DND-41 (cell line): ENCODE data around the gene MAP3K5.

ENCODE experiments used
- ATAC-seq: fragments of 200-7000 bp; cut with Tn5 transposase; 3 replicates; pipeline ENCODE4 v1.9.1; 2021; ENCODE audit warnings: low read depth; ENCODE audit not compliant: insufficient read depth
- DNase-seq: peaks from one replicate; pipeline ENCODE4 v3.0.0-alpha.2; 2020
- H2AFZ ChIP-seq: 2 replicates; pipeline ENCODE4 v1.6.0; 2012; ENCODE audit warnings: low read depth, low read length
- H3K27ac ChIP-seq: 2 replicates; pipeline ENCODE4 v1.5.1; 2012; ENCODE audit warnings: low read length, inconsistent platforms
- H3K27me3 ChIP-seq: fragments of 200-600 bp; sonication (generic); 2 replicates; pipeline ENCODE4 v1.6.0; 2012; ENCODE audit warnings: low read length, mild to moderate bottlenecking, inconsistent platforms; ENCODE audit not compliant: insufficient read depth, poor library complexity
- H3K36me3 ChIP-seq: 2 replicates; pipeline ENCODE4 v1.5.1; 2012; ENCODE audit warnings: low read length, inconsistent platforms; ENCODE audit not compliant: insufficient read depth
- H3K4me1 ChIP-seq: 2 replicates; pipeline ENCODE4 v1.5.1; 2012; ENCODE audit warnings: mild to moderate bottlenecking, low read length; ENCODE audit not compliant: insufficient read depth
- H3K4me2 ChIP-seq: 2 replicates; pipeline ENCODE4 v1.6.0; 2012; ENCODE audit warnings: mild to moderate bottlenecking, moderate library complexity, low read length, inconsistent platforms; ENCODE audit not compliant: insufficient read depth
- H3K4me3 ChIP-seq, 2 experiments: fragments of 200-600 bp in 1 of 2; shearing (Covaris generic) in 1 of 2; 2 replicates each; pipeline ENCODE4 v1.5.1; 2012 to 2016; ENCODE audit warnings: inconsistent platforms in 2 of 2, low read length in 2 of 2, mild to moderate bottlenecking in 2 of 2, low read depth in 1 of 2, moderate library complexity in 1 of 2
- H3K79me2 ChIP-seq: 2 replicates; pipeline ENCODE4 v1.6.0; 2012; ENCODE audit warnings: low read length, inconsistent platforms; ENCODE audit not compliant: insufficient read depth
- H3K9ac ChIP-seq: 2 replicates; pipeline ENCODE4 v1.6.0; 2012; ENCODE audit warnings: low read depth, mild to moderate bottlenecking, inconsistent platforms, low read length, moderate library complexity
- H3K9me3 ChIP-seq: 2 replicates; pipeline ENCODE4 v1.5.1; 2012; ENCODE audit warnings: low read length, moderate library complexity, mild to moderate bottlenecking, inconsistent platforms; ENCODE audit not compliant: insufficient read depth, severe bottlenecking
- H4K20me1 ChIP-seq: 2 replicates; pipeline ENCODE4 v1.6.0; 2012; ENCODE audit warnings: low read length; ENCODE audit not compliant: insufficient read depth
- EZH2 ChIP-seq: IDR thresholded peaks from 3 replicates; pipeline ENCODE4 v1.6.1; 2012; ENCODE audit warnings: borderline replicate concordance, low read depth, mild to moderate bottlenecking, moderate library complexity, low read length, inconsistent platforms; ENCODE audit not compliant: severe bottlenecking
- TF ChIP-seq, protein P1 (sequence below): IDR thresholded peaks from 2 replicates; pipeline ENCODE4 v1.5.1; 2012; ENCODE audit warnings: borderline replicate concordance, low read length, moderate library complexity, mild to moderate bottlenecking; ENCODE audit not compliant: poor library complexity, severe bottlenecking; ENCODE audit errors: extremely low read depth

Gene MAP3K5

GRCh38 chr6:136521911-136522310 lies 270.4 kb downstream of the MAP3K5 start:
- no peak for DNase-seq
- Histone ChIP-seq H3K4me1 (no peaks in the 10 kb centered on the region; the same call in 1 of the 2 replicates), H3K27me3 (peaks cover 28% of the 10 kb centered on the region), H4K20me1 (peaks cover 2% of the 10 kb centered on the region; the same call in 1 of the 2 replicates), H2AFZ (no peak overlapping the region), H3K4me2 (no peak overlapping the region), H3K27ac (no peak overlapping the region), H3K9ac (no peak overlapping the region), H3K36me3 (no peaks in the 10 kb centered on the region), H3K4me3 (no peak overlapping the region), H3K9me3 (no peaks in the 10 kb centered on the region), H3K79me2 (no peaks in the 10 kb centered on the region)
- TF ChIP-seq, protein P1, sequence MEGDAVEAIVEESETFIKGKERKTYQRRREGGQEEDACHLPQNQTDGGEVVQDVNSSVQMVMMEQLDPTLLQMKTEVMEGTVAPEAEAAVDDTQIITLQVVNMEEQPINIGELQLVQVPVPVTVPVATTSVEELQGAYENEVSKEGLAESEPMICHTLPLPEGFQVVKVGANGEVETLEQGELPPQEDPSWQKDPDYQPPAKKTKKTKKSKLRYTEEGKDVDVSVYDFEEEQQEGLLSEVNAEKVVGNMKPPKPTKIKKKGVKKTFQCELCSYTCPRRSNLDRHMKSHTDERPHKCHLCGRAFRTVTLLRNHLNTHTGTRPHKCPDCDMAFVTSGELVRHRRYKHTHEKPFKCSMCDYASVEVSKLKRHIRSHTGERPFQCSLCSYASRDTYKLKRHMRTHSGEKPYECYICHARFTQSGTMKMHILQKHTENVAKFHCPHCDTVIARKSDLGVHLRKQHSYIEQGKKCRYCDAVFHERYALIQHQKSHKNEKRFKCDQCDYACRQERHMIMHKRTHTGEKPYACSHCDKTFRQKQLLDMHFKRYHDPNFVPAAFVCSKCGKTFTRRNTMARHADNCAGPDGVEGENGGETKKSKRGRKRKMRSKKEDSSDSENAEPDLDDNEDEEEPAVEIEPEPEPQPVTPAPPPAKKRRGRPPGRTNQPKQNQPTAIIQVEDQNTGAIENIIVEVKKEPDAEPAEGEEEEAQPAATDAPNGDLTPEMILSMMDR = no peak
- no peak for ATAC-seq

- no peak for DNase-seq
- no peak overlapping the region for H3K4me2 ChIP-seq
- no peaks in the 10 kb centered on the region for H3K9me3 ChIP-seq
- H4K20me1 ChIP-seq = peaks cover 2% of the 10 kb centered on the region; the same call in 1 of the 2 replicates
- ATAC-seq = no peak
- H3K4me3 ChIP-seq = no peak overlapping the region
- no peak overlapping the region for H3K9ac ChIP-seq
- no peaks in the 10 kb centered on the region for H3K79me2 ChIP-seq
- H3K27me3 ChIP-seq = peaks cover 24% of the 10 kb centered on the region
- H2AFZ ChIP-seq = no peak overlapping the region
- no peaks in the 10 kb centered on the region; the same call in 1 of the 2 replicates for H3K4me1 ChIP-seq
- no peaks in the 10 kb centered on the region for H3K36me3 ChIP-seq
- H3K27ac ChIP-seq = no peak overlapping the region
- TF ChIP-seq, protein P1 = no peak
- TF ChIP-seq EZH2 = no peak
Measured at GRCh38 chr6:136521427-136521826, 270.9 kb downstream of the MAP3K5 start.

GRCh38 chr6:136520517-136520916 lies 271.8 kb downstream of the MAP3K5 start:
- Histone ChIP-seq H3K9me3 (no peaks in the 10 kb centered on the region), H3K27ac (no peak overlapping the region), H3K4me2 (no peak overlapping the region), H3K4me1 (no peaks in the 10 kb centered on the region), H3K79me2 (no peaks in the 10 kb centered on the region), H2AFZ (no peak overlapping the region), H4K20me1 (peaks cover 2% of the 10 kb centered on the region; the same call in 1 of the 2 replicates), H3K9ac (no peak overlapping the region), H3K36me3 (no peaks in the 10 kb centered on the region), H3K27me3 (peaks cover 14% of the 10 kb centered on the region), H3K4me3 (no peak overlapping the region)
- ATAC-seq = no peak
- no peak for DNase-seq
- no peak for TF ChIP-seq EZH2
- TF ChIP-seq, protein P1 = no peak

DNA sequence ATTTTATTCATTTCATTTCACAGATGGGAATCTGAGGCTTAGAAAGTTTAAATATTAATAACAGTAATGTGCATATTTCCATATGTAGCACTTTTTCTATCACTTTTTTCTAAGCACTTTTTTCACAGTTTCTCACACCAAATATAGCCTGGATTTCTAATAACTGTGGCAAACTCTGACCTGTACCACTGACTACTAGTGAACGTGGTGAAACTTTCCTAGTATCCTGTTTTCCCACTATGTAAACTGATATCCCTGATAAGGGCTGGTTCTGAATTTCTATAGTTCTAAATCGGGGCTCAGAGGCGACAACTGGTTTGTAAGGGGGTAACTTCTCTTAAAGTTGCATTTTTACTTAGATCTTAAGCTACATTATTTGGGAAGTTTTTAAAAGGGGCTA lies 274.7 kb downstream of the MAP3K5 start:
- no peak overlapping the region for H2AFZ ChIP-seq
- H3K27ac ChIP-seq = no peak overlapping the region

More for the DNA sequence above, 274.7 kb downstream of the MAP3K5 start:
- Histone ChIP-seq H3K27me3 (peaks cover 12% of the 10 kb centered on the region), H3K79me2 (no peaks in the 10 kb centered on the region), H4K20me1 (peaks cover 2% of the 10 kb centered on the region; the same call in 1 of the 2 replicates), H3K9ac (no peak overlapping the region), H3K4me1 (no peaks in the 10 kb centered on the region), H3K4me3 (no peak overlapping the region), H3K36me3 (no peaks in the 10 kb centered on the region), H3K4me2 (no peak overlapping the region), H3K9me3 (no peaks in the 10 kb centered on the region)
- TF ChIP-seq, protein P1 = no peak
- TF ChIP-seq EZH2 = no peak
- no peak for ATAC-seq
- DNase-seq = no peak
